K562 (cell line): Measurements from ENCODE around the gene CNKSR3. TPM values are rescaled to one million over a fixed set of nuclear protein-coding genes. Genes with fewer than 3 reads are reported as not detected.

Experiments used
- ATAC-seq: fragments of 200-7000 bp; cut with Tn5 transposase; 3 replicates; pipeline ENCODE4 v1.9.1; 2020; ENCODE audit warnings: moderate library complexity
- BruUV-seq: library from RNA; stranded (reverse); fragments of 400-500 nt; replicated peaks from 2 replicates; lab custom pipeline; 2021; lab: Mats Ljungman, UMichigan
- CTCF ChIA-PET: fragments of 300-600 bp; formaldehyde crosslinking; extraction: SDS; loops from one replicate; lab custom pipeline; 2021; ENCODE audit warnings: low intra/inter-chr PET ratio; lab: Yijun Ruan, JAX
- POLR2A ChIA-PET: fragments of 300-600, 350-650 bp; sonication (Branson Sonifier 250); formaldehyde crosslinking; extraction: SDS; loops from one replicate; lab custom pipeline; 2021; ENCODE audit warnings: antibody characterized with exemption, inconsistent platforms; lab: Yijun Ruan, JAX
- DNase-seq, 4 experiments: peaks; one replicate each; pipeline versions ENCODE4 v3.0.0 to v3.0.0-alpha.2; 2011 to 2018; ENCODE audit warnings: low spot score in 3 of 4, mixed read lengths in 3 of 4; ENCODE audit errors: extremely low read depth in 1 of 4
- FAIRE-seq: peaks from 2 replicates; lab custom pipeline; 2011; peaks lifted over from hg19 to GRCh38; lab: Jason Lieb, UNC
- H2AFZ ChIP-seq: 2 replicates; pipeline ENCODE4 v1.6.0; 2011; ENCODE audit warnings: low read depth, low read length, control low read depth, inconsistent platforms
- H3K27ac ChIP-seq: fragments of 200-600 bp; 3 replicates; pipeline ENCODE4 v1.8.0; 2011; ENCODE audit warnings: low read depth, mild to moderate bottlenecking, control low read depth, inconsistent platforms, low read length, moderate library complexity, mixed read lengths; ENCODE audit errors: extremely low read depth
- H3K27me3 ChIP-seq, 2 experiments: fragments of 300-600 bp in 1 of 2; 2 replicates in 1 of 2; 3 replicates in 1 of 2; pipeline versions ENCODE4 v1.6.0 to v1.8.0; 2011; ENCODE audit warnings: inconsistent platforms in 2 of 2, low read length in 2 of 2, mild to moderate bottlenecking in 1 of 2, mixed read lengths in 1 of 2, moderate library complexity in 1 of 2; ENCODE audit not compliant: control insufficient read depth in 2 of 2, insufficient read depth in 2 of 2
- H3K36me3 ChIP-seq: fragments of 300-600 bp; 3 replicates; pipeline ENCODE4 v1.8.0; 2011; ENCODE audit warnings: mild to moderate bottlenecking, low read length, inconsistent platforms; ENCODE audit not compliant: control insufficient read depth, insufficient read depth
- H3K4me1 ChIP-seq, 2 experiments: fragments of 200-600 bp in 1 of 2; replicated peaks in 1 of 2; 2 replicates in 1 of 2; 3 replicates in 1 of 2; pipeline versions ENCODE4 v1.5.1 to v1.8.0; 2011; ENCODE audit warnings: inconsistent platforms in 2 of 2, low read length in 2 of 2, mild to moderate bottlenecking in 1 of 2, mixed read lengths in 1 of 2, moderate library complexity in 1 of 2; ENCODE audit not compliant: control insufficient read depth in 2 of 2, insufficient read depth in 2 of 2
- H3K4me2 ChIP-seq: 2 replicates; pipeline ENCODE4 v1.6.1; 2011; ENCODE audit warnings: low read length, control low read depth, inconsistent platforms, mixed read lengths; ENCODE audit not compliant: insufficient read depth
- H3K4me3 ChIP-seq: fragments of 200-600 bp; sonication (generic), shearing (Covaris generic); 2 replicates; pipeline ENCODE4 v1.5.1; 2016; ENCODE audit warnings: control low read depth, inconsistent platforms
- H3K79me2 ChIP-seq: fragments of 200-600 bp; 3 replicates; pipeline ENCODE4 v1.8.0; 2011; ENCODE audit warnings: low read length, inconsistent platforms; ENCODE audit not compliant: control insufficient read depth, insufficient read depth
- H3K9ac ChIP-seq, 2 experiments: 2 replicates each; pipeline versions ENCODE4 v1.6.0 to v1.6.1; 2011; ENCODE audit warnings: low read depth in 2 of 2, low read length in 2 of 2, control low read depth in 1 of 2, inconsistent platforms in 1 of 2, mild to moderate bottlenecking in 1 of 2, mixed read lengths in 1 of 2; ENCODE audit not compliant: insufficient read depth in 1 of 2
- H3K9me1 ChIP-seq: one replicate; pipeline ENCODE4 v1.6.0; 2011; ENCODE audit warnings: inconsistent platforms, mild to moderate bottlenecking, low read length, moderate library complexity; ENCODE audit not compliant: control insufficient read depth, insufficient read depth
- H3K9me3 ChIP-seq: replicated peaks from 2 replicates; pipeline ENCODE4 v1.5.1; 2011; ENCODE audit warnings: low read depth, low read length, inconsistent platforms; ENCODE audit not compliant: control insufficient read depth, insufficient read depth
- H4K20me1 ChIP-seq: replicated peaks from 2 replicates; pipeline ENCODE4 v1.6.1; 2011; ENCODE audit warnings: low read length, inconsistent platforms, mixed read lengths; ENCODE audit not compliant: control insufficient read depth, insufficient read depth
- ETV6 ChIP-seq, 3 experiments: fragments of 150-350 bp in 1 of 3; sonication (generic) in 1 of 3; formaldehyde crosslinking in 1 of 3; IDR thresholded peaks; 2 replicates each; pipeline versions ENCODE4 v1.6.1 to v1.8.0; 2014 to 2022; ENCODE audit warnings: borderline replicate concordance in 2 of 3, low read depth in 2 of 3, antibody characterized with exemption in 1 of 3, low read length in 1 of 3, mild to moderate bottlenecking in 1 of 3, missing genetic modification reagents in 1 of 3
- FOXP1 ChIP-seq: sonication (generic); formaldehyde crosslinking; IDR thresholded peaks from 2 replicates; pipeline ENCODE4 v1.8.0; 2022; ENCODE audit warnings: mild to moderate bottlenecking, missing genetic modification reagents
- NFXL1 ChIP-seq: fragments of 450-650 bp; formaldehyde crosslinking; IDR thresholded peaks from 2 replicates; pipeline ENCODE4 v1.4.0; 2021; ENCODE audit warnings: mild to moderate bottlenecking
- ZBTB43 ChIP-seq: sonication (generic); formaldehyde crosslinking; IDR thresholded peaks from 2 replicates; pipeline ENCODE4 v1.8.0; 2023; ENCODE audit warnings: mild to moderate bottlenecking, missing genetic modification reagents
- WGBS: fragments of 100-300 bp; shearing (Covaris generic); methylation state at CpG from one replicate; pipeline ENCODE4 v1.1.6; 2016; ENCODE audit warnings: low coverage, mixed read lengths; ENCODE audit not compliant: insufficient coverage; ENCODE audit errors: missing lambda C conversion rate; 5-methylcytosine and 5-hydroxymethylcytosine counted together
- in situ Hi-C: fragments of 300-500 bp; cut with MboI; formaldehyde crosslinking; loops from 4 replicates; pipeline ENCODE4 v1.15.0; 2018; ENCODE audit warnings: inconsistent platforms, mixed read lengths
- intact Hi-C: fragments of 100-400 bp; cut with micrococcal nuclease; formaldehyde crosslinking; loops from 2 replicates; pipeline ENCODE4 v1.14.2; 2022
- polyA plus RNA-seq, 8 experiments: library from polyadenylated mRNA; depleted of rRNA in 4 of 8; stranded (reverse) in 5 of 8; unstranded in 3 of 8; fragments of >200 nt; fragmentation: Nextera tagmentation in 2 of 8; fragmentation: Illumina TruSeq in 1 of 8; extraction: Ambion mirVana in 2 of 8; extraction: Trizol in 1 of 8; gene quantifications; 2 replicates each; pipeline versions ENCODE4 v1.2.1 to v1.2.3, GENCODE V29; 2011 to 2014; ENCODE audit warnings: inconsistent platforms in 1 of 8, missing spikeins in 1 of 8
- total RNA-seq, 7 experiments: library from RNA; depleted of rRNA in 6 of 7; stranded (reverse); fragments of >200 nt in 6 of 7; fragmentation: Illumina TruSeq in 2 of 7; extraction: Trizol in 2 of 7; gene quantifications; 2 replicates each; pipeline versions ENCODE4 v1.2.1 to v1.2.3, GENCODE V29; 2011 to 2021; ENCODE audit warnings: low replicate concordance in 1 of 7

CNKSR3 gene
- total and polyA plus RNA-seq, 9 of the 15 experiments (the other 6 are each of a cell fraction or from before 2014, with no cell fraction given): 4.5 to 29.6 (median 9.5) TPM

- Histone ChIP-seq H3K79me2 (no peaks in the 10 kb centered on the region), H3K9me1 (no peaks in the 10 kb centered on the region), H3K36me3 (no peaks in the 10 kb centered on the region), H3K9me3 (no peaks in the 10 kb centered on the region), H3K27ac (no peak overlapping the region), H2AFZ (peak overlapping the region; percentile 27), H3K4me1 (peaks cover 7 to 11% of the 10 kb centered on the region in 2 experiments; a peak in 3 of 5 replicates), H3K9ac (no peak overlapping the region), H3K4me3 (no peak overlapping the region), H3K4me2 (no peak overlapping the region), H3K27me3 (no peaks in the 10 kb centered on the region), H4K20me1 (no peaks in the 10 kb centered on the region)
- 57% methylated on average over 3 of the region's 3 CpGs for WGBS
- ChIA-PET CTCF (no interaction called here), POLR2A (interaction anchor here (0.7 to 1.5 kb wide), 3 partner anchors 9 to 28 kb away, joined by 3 to 8 read pairs (median 3); partner anchors contain the start of gene CNKSR3)
- no peak for ATAC-seq
- TF ChIP-seq FOXP1 (CRISPR knock-in tag) (no peak), NFXL1 (CRISPR knock-in tag) (no peak), ZBTB43 (CRISPR knock-in tag) (no peak), ETV6 (IDR thresholded peaks at IDR 0.05; ENCODE audit: borderline replicate concordance in 1 of 2, low read depth in 2 of 2, low read length in 1 of 2) (no peak), ETV6 (CRISPR knock-in tag; IDR thresholded peaks at IDR 0.05; ENCODE audit: borderline replicate concordance) (no peak)
- FAIRE-seq: no peak
- intact Hi-C loops: no loop called here
- BruUV-seq: no TSS peak
- in situ Hi-C loops: no loop called here
- no peak for DNase-seq
Measured at GRCh38 chr6:154538640-154539191, 28.2 kb upstream of the CNKSR3 start.
